ENCODE measurements around the gene CERS1.

The CERS1 gene

DNA sequence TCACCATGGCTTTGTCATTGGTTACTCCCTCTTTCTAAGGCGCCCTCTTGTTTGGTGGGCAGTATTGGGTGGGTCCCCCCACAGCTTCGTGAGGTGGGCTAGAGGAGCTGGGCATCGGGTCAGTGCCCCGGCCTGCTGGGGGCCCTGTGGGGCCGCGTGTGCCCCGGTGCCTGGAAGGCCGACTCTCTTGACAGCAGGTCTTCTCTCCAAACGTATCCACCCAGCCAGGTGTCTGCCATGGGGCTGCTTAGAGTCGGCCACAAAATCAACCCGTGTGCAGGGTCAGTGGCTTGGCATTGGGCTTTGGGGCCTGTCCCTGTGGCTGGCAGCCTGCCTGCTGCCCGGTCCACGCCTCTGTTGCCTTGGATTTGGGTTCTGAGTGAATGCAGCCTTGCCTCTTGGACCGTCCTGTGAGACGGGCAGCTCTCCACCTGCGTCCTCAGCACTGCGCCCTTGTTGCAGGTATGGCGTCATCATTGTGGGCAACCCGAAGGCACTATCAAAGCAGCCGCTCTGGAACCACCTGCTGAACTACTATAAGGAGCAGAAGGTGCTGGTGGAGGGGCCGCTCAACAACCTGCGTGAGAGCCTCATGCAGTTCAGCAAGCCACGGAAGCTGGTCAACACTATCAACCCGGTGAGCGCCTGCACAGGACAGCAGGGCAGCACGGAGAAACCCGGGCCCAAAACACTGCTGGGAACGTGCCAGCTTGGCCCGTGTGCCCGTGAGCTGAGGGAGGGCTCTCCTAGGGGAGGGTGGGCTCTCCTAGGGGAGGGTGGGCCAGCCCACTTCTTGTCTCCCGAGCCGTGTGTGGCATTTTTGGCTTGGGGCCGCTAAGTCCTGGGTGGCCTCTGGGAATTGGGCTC, 32.7 kb downstream of the CERS1 start:
- TF ChIP-seq, protein P1, sequence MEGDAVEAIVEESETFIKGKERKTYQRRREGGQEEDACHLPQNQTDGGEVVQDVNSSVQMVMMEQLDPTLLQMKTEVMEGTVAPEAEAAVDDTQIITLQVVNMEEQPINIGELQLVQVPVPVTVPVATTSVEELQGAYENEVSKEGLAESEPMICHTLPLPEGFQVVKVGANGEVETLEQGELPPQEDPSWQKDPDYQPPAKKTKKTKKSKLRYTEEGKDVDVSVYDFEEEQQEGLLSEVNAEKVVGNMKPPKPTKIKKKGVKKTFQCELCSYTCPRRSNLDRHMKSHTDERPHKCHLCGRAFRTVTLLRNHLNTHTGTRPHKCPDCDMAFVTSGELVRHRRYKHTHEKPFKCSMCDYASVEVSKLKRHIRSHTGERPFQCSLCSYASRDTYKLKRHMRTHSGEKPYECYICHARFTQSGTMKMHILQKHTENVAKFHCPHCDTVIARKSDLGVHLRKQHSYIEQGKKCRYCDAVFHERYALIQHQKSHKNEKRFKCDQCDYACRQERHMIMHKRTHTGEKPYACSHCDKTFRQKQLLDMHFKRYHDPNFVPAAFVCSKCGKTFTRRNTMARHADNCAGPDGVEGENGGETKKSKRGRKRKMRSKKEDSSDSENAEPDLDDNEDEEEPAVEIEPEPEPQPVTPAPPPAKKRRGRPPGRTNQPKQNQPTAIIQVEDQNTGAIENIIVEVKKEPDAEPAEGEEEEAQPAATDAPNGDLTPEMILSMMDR (IDR thresholded peaks at IDR 0.05; ENCODE audit: insufficient read depth, missing control alignments) = no peak
- DNase-seq (ENCODE audit: insufficient read length, low spot score) = no peak
- FAIRE-seq = no peak

DNA sequence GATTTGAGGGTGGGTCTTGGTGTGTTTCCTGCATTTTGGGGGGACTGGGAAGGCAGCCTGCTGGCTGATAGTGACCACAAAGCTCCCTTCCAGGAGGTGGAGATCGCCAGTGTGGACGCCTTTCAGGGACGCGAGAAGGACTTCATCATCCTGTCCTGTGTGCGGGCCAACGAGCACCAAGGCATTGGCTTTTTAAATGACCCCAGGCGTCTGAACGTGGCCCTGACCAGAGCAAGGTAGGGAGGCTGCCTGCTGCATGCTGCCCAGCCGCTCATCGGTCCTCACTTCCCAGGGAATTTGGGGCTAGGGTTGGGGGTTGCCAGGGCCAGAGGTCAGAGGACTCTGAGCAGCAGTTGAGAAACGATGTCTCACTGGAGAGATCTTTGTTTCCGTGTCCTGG, 34.0 kb downstream of the CERS1 start:
- FAIRE-seq (no peak), DNase-seq (ENCODE audit: insufficient read length, low spot score) (no peak)
- TF ChIP-seq, protein P1 (IDR thresholded peaks at IDR 0.05; ENCODE audit: insufficient read depth, missing control alignments) = no peak

- FAIRE-seq (no peak), DNase-seq (ENCODE audit: insufficient read length, low spot score) (no peak)
- TF ChIP-seq, protein P1 (IDR thresholded peaks at IDR 0.05; ENCODE audit: insufficient read depth, missing control alignments) = no peak
Measured at GRCh38 chr19:18861235-18861634, 34.7 kb downstream of the CERS1 start.

DNA sequence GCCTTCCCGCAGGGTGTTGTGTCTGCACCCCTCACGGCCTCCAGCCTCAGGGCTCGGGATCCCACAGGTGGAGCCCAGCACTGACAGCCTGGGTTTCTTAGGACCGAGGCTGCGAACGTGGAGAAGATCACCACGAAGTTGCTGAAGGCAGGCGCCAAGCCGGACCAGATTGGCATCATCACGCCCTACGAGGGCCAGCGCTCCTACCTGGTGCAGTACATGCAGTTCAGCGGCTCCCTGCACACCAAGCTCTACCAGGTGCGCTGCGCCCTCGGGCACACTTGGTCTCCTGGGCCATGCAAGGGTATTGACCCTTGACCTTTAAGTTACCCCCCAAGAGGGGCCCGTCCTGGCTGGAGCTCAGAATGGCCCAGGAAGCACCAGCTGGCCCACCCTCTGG, 35.2 kb downstream of the CERS1 start:
- no peak for FAIRE-seq
- TF ChIP-seq, protein P1 (IDR thresholded peaks at IDR 0.05; ENCODE audit: insufficient read depth, missing control alignments) = no peak
- DNase-seq (ENCODE audit: insufficient read length, low spot score) = no peak

- TF ChIP-seq, protein P1 (IDR thresholded peaks at IDR 0.05; ENCODE audit: insufficient read depth, missing control alignments) = no peak
- no peak for FAIRE-seq
- DNase-seq (ENCODE audit: insufficient read length, low spot score) = no peak
Measured at GRCh38 chr19:18860302-18860700, 35.7 kb downstream of the CERS1 start.

DNA sequence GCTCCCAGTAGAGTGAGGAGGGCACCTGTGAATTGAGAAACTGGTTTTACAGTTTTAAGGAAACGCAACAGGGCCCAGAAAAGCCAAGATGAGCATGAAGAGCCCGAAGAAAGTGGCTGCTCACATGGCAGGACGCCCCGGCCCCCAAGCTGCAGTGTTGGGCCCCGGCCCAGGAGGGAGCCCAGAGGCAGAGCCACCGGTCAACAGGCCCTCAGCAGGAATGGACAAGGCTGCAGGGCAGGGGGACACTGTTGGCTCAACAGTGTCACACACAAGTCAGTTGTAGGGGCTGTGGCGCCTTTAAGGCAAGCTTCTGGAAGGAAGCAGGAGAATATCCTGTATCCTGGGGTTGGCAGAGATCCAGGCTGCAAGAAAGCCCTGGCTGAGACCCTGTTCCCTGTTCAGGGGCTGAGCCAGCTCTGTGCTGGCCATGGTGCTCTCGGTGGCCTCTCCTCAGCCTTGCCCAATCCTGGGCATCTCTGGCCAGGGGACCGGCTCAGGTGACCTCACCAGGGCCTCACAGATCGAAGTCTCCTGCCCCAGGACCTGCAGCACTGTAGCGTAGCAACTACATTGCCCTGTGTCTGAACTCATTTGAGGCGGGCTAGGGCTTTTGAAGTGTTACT, 36.2 kb downstream of the CERS1 start:
- TF ChIP-seq, protein P1 (IDR thresholded peaks at IDR 0.05; ENCODE audit: insufficient read depth, missing control alignments) = no peak
- no peak for FAIRE-seq
- DNase-seq (ENCODE audit: insufficient read length, low spot score) = no peak
